ENCODE data around the gene ZBTB9. TPM values are rescaled to one million over a fixed set of nuclear protein-coding genes. Genes with fewer than 3 reads are reported as not detected.

ZBTB9 gene, protein sequence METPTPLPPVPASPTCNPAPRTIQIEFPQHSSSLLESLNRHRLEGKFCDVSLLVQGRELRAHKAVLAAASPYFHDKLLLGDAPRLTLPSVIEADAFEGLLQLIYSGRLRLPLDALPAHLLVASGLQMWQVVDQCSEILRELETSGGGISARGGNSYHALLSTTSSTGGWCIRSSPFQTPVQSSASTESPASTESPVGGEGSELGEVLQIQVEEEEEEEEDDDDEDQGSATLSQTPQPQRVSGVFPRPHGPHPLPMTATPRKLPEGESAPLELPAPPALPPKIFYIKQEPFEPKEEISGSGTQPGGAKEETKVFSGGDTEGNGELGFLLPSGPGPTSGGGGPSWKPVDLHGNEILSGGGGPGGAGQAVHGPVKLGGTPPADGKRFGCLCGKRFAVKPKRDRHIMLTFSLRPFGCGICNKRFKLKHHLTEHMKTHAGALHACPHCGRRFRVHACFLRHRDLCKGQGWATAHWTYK
- total RNA-seq (2014; rRNA removed; shearing (Covaris generic)), result 7.4 and 7.5 TPM in 2 replicates

DNA sequence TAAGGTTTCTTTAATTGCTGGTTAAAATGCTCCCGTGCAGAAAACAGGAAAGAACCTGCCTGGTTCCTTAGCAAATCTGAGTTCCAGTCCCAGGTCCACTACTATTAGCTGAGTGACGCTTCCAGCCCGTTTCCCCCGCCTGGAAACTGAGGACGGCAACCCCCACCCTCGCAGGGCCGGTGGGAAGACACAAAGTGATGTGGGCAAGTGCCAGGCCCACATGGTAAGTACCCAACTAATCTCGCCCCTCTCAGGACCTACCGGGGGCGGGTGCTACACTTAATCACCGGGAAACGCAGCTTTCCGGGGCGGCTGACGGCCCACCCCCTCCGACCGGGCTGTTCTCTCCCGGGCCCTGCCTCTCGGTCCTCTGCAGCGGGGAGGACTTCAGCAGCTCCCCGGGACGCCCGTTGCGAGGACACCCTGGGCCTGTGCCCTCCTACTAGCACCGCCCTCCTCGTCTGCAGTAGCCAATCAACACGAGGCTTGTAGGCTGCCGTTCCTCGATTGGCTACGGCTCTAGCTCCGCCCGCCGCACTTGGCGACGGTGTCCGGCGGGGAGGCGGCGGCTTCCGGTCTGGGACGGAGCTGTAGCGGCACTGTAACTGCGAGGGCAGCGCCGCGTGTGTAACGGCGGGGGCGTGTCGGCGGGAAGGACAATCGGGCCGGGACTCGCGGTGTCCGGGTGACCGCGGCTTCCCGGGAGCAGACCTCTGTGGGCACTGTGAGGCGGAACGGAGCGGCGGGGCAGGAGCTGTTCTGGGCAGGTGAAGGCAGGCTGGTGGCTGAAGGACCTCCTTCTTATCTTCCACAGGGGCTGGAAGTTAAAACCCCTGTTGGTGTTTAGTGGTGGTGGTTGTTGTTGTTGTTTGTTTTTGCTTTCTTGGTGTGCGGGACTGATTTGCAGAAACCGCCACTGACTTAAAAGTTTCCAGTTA, at the start of gene ZBTB9:
Gene ZBTB9, plus strand, starts transcription at position 568 of the 938 bp plus-strand sequence. CDS start 525 bp downstream, outside the sequence.
- DNase-seq (ENCODE audit: low read depth), result peak; percentile 96

DNA sequence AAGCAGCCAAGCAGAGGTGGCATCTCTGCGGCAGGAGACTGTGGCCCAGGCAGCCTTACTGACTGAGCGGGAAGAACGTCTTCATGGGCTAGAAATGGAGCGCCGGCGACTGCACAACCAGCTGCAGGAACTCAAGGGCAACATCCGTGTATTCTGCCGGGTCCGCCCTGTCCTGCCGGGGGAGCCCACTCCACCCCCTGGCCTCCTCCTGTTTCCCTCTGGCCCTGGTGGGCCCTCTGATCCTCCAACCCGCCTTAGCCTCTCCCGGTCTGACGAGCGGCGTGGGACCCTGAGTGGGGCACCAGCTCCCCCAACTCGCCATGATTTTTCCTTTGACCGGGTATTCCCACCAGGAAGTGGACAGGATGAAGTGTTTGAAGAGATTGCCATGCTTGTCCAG, 49.5 kb upstream of the ZBTB9 start:
- DNase-seq (ENCODE audit: low read depth), result no peak

DNA sequence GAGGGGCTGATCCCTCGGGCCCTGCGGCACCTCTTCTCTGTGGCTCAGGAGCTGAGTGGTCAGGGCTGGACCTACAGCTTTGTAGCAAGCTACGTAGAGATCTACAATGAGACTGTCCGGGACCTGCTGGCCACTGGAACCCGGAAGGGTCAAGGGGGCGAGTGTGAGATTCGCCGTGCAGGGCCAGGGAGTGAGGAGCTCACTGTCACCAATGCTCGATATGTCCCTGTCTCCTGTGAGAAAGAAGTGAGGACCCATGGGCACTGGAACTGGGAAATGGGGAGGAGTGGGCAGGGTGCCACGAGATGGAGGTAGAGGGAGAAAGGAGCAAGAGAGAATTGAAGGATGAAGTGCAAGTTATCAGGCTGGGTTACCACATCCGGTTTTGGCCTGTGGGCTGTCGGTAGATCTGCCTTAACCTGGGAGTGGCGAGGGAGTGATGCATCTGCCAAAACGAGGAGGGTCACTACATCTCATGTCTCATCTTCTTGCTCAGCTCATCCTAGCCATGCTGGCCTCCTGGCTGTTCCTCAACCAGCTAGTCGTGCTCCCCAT, 48.9 kb upstream of the ZBTB9 start:
- DNase-seq (ENCODE audit: low read depth), result no peak

DNA sequence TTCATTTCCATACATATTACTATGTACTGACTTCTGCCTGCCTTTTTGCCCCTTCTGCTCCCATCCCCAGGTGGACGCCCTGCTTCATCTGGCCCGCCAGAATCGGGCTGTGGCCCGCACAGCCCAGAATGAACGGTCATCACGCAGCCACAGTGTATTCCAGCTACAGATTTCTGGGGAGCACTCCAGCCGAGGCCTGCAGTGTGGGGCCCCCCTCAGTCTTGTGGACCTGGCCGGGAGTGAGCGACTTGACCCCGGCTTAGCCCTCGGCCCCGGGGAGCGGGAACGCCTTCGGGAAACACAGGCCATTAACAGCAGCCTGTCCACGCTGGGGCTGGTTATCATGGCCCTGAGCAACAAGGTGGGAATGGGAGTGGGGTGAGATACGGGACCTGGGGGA, 48.2 kb upstream of the ZBTB9 start:
- no peak for DNase-seq (ENCODE audit: low read depth)

DNA sequence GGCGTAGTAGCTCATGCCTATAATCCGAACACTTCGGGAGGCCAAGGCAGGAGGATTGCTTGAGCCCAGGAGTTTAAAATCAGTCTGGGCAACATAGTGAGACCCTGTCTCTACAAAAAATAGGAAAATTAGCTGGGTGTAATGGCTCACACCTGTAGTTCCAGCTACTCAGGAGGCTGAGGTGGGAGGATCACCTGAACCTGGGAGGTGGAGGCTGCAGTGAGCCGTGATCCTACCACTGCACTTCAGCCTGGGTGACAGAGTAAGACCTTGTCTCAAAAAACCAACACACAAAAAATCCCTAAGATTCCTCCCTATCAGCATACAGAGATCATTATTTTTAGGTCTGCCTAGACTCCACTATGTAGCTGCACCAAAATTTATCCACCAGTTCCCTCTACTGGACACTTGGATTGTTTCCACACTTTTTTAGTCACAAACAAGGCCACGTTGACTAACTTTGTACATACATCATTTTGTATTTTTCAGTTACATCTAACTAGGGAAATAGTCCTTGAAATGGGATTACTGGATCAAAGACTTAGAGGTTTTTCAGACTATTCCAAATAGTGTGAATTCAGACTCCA, 47.2 kb upstream of the ZBTB9 start:
- peak; percentile 50 for DNase-seq (ENCODE audit: low read depth)

DNA sequence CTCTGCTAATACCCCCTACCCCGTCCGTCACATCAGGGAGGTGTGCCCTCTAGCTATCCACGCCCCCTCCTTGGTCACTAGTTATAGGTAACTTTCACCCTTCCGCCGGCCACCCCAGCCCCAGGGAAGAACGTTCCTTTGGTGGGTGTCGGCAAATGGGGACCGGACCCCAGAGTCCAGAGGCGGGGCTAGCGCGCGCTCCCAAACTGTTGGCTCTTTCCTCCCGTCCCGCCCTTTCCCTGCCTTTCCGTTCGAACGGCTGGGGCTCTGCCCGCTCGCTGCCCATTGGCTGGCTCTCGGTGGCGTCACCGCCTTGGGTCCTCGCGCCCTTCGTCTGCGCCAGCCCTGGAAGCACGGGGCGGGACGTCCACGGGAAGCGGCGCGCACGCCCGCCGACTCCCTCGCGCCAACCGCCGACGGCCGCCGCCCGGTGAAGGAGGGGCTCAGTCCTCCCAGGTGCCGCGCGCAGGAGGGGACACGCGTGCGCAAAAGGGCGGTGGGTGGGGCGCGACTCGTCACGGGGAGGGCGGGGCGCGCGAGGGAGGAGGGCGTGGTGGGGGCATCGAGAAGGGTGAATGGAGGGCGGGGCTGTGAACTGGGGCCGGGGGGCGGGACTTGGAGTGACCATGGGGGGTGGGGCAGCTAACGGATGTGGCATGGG, 44.2 kb upstream of the ZBTB9 start:
- peak; percentile 97 for DNase-seq (ENCODE audit: low read depth)

DNA sequence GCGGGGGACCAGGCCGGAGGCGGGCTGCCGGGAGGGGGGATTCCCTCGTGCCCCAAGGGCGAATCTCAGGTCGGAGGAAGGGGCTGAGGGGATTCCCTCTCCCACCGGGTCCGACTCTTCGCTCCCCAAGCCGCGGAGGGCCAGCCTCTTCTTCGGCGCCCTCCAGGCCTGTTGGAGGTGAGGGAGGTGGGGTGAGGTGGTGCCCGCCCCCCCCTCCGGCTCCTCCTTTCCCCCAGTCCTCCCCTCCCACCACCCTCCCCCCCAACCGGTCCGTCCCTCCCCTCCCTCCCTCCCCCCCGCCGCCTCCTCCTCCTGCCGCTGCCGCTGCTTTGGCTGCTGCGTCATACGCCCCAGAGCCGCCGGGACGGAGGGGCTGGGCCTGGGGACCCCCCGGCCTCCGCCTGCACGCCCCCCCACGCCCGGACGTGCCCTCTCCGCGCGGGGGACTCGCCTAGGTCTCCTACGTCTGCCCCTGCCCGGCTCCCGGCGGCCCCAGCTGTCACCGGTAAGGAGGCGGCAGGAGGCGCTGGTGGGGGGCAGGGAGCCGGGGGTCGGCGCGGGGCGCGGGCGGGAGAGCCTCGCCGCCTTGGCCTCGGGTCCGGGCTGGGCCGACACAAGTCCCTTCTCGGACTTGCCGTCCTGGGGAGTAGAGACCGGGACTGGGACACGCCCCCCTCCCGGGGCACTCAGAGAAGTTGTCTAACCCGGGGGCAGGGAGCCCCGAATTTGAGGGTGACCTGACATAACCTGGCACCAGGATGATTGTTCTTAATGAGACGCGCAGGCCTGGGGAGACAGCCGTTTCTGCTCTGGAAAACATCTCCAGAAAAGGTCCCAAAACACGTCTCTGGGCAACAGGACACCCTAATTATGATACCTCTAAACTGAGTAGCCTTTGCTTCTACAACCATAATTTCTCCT, 43.4 kb upstream of the ZBTB9 start, which contains the start of gene PHF1:
Gene PHF1, plus strand, starts transcription at position 304 of the 921 bp plus-strand sequence. CDS start 1,250 bp downstream, outside the sequence.
- peak; percentile 86 for DNase-seq (ENCODE audit: low read depth)

DNA sequence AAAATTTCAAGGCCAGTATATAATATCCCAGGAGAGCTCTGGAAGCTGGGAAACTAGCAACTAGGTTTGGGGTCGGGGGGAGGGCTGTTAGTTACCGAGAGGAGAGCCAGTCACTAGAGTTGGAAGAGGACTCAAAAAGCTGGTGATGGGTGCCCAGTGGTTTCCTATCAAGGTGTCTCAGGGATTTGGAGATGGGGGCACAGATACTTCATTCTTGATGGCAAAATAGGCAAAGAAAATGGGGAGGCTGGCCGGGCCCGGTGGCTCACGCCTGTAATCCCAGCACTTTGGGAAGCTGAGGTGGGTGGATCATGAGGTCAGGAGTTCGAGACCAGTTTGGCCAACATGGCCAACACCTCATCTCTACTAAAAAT, 42.8 kb upstream of the ZBTB9 start:
- DNase-seq (ENCODE audit: low read depth), result no peak

DNA sequence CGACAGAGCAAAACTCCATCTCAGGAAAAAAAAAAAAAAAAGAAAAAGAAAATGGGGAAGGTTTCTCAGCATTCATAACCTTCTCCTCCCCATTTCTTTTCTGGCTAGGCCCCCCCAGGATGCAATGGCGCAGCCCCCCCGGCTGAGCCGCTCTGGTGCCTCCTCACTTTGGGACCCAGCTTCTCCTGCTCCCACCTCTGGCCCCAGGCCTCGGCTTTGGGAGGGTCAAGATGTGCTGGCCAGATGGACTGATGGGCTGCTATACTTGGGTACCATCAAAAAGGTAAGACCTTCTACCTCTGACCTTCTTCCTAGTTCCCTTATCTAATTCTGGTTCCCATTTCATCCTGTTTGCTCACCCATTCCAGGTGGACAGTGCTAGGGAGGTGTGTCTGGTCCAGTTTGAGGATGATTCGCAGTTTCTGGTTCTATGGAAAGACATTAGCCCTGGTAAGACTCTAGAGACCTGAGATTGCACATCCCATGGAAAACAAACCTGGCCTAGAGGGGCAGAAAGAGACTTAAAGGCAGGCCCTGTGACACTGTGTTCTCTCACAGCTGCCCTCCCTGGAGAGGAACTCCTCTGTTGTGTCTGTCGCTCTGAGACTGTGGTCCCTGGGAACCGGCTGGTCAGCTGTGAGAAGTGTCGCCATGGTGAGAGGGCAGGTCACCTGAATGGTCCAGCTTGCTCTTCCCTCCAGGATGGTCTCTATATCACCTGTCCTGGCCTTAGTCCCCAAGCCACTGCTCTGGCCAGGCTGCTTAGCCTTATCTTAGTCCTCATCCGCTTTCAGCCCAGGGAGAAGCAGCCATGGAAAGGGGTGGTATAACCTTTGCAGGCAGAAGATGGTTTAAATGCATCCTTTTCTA, 42.0 kb upstream of the ZBTB9 start:
- no peak for DNase-seq (ENCODE audit: low read depth)

DNA sequence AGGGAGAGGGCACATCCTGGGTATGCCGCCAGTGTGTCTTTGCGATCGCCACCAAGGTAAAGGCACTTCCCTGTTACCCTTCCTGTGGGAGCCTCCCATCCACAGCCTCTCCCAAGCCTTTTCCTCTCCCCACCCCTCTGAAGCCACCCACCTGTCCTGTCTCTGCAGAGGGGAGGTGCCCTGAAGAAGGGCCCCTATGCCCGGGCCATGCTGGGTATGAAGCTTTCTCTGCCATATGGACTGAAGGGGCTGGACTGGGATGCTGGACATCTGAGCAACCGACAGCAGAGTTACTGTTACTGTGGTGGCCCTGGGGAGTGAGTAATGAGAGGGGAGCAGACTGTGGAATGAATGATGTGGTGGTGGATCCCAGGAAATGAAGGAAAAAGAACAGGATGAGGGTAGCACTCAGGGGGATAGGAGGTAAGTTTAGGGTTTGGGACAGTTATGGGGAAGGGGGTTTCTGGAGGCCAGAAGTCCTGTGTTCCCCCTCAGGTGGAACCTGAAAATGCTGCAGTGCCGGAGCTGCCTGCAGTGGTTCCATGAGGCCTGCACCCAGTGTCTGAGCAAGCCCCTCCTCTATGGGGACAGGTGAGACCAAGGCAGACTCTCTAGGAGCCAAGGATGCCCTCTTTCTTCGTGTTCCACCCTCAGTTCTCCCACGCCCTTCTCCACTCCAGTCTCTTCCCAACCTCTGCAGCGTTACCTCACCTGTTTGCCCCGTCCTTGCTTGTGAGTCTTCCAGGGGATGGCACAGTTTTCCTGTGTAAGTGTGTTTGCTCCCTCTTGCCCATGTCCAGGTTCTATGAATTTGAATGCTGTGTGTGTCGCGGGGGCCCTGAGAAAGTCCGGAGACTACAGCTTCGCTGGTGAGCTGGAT, 40.9 kb upstream of the ZBTB9 start:
- DNase-seq (ENCODE audit: low read depth), result no peak

DNA sequence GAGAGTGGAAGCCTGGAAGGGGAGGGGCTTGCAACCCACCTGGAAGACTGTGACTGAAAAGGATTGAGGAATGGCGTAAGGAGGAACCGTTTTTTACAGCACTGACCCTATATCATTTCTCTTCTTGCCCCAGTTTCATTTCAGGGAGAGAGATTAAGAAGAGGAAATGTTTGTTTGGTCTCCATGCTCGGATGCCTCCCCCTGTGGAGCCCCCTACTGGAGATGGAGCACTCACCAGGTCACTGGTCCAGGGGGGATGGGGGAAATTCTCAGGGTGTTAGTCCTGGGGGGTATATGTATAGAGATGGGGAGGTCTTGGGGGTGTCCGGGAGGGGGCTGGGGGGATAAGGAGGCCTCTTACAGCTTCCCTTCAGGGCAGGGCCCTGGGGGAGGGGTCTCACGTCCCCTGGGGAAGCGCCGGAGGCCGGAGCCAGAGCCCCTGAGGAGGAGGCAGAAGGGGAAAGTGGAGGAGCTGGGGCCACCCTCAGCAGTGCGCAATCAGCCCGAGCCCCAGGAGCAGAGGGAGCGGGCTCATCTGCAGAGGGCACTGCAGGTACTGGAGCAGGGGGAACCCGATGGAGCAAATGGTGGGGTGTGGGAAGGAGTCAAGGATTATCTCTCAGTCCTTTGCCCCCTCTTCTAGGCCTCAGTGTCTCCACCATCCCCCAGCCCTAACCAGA, 39.6 kb upstream of the ZBTB9 start:
- DNase-seq (ENCODE audit: low read depth), result no peak

DNA sequence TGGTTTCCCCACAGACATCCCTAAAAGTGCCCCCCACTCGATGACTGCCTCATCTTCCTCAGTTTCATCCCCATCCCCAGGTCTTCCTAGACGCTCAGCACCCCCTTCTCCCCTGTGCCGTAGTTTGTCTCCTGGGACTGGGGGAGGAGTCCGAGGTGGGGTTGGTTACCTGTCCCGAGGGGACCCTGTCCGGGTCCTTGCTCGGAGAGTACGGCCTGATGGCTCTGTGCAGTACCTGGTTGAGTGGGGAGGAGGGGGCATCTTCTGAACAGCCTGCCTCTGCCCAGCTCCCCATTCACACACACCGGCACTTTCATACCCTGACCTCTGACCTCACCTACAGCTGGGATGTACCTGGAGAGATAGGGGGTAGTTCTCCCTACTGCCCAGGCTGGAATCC, 38.5 kb upstream of the ZBTB9 start:
- DNase-seq (ENCODE audit: low read depth), result no peak

DNA sequence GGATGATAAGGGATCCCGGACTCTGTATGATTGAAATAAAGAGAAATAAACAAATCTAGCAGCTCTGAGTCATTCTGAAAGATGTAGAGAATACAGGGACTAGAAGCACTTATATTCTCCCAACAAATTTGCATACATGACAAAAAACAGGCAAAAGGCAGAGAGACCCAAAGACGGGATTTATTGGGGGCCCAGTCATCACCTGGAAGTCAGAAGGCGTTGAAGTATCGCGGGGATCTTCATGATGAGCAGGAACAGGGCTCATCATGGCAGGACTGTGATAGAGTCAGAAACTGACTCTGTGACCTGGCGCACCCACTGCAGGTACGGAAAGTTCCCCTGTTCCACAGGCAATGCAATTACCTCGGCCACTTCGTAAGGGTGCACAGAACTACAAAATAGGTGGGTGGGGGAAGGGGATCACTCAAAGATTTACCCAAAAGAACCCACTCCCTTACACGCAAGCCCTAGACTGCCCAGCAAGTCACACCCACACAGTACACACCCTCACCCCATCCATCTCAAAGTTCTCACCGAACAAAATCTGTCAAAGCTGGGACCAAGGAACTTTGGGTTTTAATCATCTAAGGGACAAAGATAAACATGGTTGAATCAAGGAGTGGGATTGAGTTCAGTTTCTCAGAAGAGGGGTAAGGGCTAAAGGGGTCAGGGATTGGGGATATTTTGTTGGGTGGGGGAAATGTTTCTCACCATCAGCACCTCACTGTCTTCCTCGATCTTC, 37.8 kb upstream of the ZBTB9 start:
- no peak for DNase-seq (ENCODE audit: low read depth)

DNA sequence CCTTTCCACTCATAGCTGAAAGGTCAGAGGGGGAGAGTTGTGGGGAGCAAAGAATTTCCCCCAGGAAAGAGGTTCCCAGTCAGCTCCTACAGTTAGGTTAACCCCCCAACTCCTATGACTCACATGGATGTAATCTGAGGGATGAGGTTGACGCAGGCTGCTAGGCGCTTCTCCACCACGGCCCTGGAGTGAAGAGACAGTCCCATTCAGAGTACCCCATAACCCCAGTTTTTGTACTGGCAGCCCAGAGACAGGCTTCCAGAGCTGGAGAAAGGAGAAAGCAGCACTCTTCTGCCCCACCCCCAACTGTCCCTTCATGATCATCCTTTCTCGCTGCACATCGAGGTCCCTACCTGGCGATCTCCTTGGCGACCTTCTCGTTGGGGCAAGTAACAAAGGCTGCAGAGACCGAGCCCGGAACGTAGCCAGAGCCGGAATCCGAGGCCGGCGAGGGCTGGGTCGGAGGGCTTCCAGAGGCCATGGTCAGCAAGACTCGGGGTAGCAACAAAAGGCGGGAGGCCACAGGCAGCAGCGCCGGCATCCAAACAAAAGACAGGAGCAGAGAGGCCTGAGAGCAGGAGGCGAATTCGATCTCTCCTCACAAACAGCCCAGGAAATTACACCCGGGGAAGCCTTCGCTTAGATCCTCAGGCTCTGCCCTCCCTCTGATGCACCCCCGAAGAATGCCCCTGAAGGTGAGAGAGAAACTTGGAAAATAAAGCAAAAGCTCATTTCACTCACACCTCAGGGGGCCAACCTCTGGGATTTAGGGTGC, 37.1 kb upstream of the ZBTB9 start:
- peak; percentile 81 for DNase-seq (ENCODE audit: low read depth)

DNA sequence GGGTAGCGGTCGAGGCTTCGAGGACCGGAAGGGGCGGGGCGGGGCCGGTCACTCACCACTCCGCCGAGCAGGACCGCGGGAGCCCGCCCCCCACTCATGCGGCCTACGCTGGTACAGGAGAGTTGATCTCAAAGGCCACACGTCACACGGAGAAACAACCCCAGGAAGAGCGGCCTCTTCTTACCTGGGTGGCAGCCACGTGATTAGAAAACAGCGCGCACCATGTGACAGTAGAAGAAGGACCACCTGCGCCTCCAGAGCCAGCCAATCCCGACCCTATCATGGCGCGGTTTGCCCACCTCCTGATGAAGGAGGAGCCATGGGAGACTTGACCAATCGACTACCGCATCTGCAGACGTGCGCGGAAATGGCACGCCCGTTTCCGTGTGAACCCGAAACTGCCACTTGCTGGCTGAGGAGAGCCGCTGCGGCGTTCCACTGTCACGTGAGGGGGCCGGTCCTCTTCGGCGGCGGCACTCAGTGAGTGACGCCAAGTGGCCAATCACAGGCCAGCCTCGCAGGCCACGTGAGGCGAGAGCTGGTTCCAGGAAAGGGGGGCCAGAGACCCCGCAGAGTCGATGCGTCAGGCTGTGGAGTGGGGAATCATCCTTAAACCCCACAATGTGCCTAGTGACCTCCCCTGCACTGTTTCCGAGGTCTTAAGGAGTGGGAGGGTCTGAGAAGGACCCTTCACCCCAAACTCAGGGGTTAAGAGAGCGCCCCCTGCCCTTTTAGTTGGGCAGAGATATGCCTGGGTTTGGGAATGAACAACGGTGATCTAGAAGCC, 36.3 kb upstream of the ZBTB9 start, which contains the start of gene CUTA:
Gene CUTA, minus strand, starts transcription at position 205 of the 787 bp plus-strand sequence. Its CDS starts 107 bp downstream, at position 98.
- DNase-seq (ENCODE audit: low read depth), result peak; percentile 100
